ENCODE data around the gene ARHGAP25. TPM values are rescaled to one million over a fixed set of nuclear protein-coding genes. Genes with fewer than 3 reads are reported as not detected.

The ARHGAP25 gene
- total RNA-seq, 1 donor from 2014 or later = 156 TPM

DNA sequence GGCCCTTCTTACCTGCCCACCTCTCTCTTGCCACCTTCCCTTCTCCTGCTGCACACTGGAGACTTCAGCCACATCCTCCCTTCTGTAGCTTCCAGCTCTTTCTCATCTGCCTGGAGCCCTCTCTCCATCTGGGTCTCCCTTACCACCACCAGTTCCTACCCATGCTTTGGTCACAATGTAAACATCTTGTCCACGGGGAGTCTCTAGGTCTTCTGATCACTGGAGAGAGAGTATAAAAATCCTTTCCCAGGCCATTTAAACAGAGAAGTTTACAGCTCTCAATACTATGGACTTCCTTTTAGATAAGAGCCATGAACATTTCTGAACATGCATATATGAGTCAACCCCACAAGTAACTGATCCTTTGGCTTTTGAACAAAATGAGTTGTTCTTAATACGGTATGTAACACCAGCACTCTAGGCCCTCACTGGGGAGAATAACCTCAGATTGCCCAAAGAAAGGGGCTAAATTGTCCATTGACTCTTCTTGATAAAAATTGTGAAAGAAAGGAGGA, 5.8 kb downstream of the ARHGAP25 start:
- intact Hi-C loops (cut with micrococcal nuclease) = loop anchor here (2.0 kb wide), 1 partner anchor 14 kb away; no protein-coding TSS in a partner anchor

DNA sequence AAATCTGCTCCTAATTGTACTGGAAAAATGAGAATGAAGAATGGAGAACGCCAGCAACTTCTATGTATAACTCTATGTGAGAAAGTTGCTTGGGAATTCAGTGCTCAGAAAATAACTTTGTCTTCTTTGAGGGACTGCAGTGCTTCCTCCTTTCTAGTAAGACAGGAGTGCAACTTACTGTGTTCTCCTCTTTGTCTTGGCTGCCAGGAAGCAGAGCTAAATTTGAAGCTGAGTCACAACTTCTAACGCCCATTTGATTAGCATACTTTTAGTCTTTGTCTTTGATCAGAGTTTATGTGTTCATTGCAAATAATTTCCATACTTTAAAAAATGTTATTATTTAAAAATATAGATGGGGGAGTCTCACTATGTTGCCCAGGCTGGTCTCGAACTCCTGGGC, 6.6 kb downstream of the ARHGAP25 start:
- intact Hi-C loops (cut with micrococcal nuclease) = loop anchor here (1.0 to 2.0 kb wide), 2 partner anchors 10 to 14 kb away; no protein-coding TSS in a partner anchor

DNA sequence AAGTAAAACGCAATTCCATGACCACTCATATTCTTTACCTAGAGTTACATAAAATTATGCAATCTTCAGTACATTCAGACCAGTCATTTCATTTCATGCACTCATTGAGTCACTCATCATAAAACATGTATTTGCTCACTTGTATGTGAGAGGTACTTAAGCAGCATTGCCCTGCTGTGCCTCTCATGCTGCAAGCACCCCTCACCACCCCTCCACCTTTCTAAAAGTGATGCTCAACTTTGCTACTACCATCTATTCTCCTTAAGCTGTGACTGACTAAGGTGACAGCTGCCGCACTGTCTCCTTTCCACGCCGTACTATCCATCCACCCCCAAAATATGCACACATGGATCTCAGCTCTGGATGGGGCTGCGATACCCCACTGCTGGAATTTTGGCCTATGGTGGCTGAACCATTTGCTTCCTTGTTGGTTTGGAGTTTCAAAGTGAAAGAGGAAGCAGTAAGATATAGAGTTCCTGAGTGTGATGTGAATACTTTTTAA, 7.2 kb downstream of the ARHGAP25 start:
- intact Hi-C loops (cut with micrococcal nuclease) = loop anchor here (1.0 to 2.0 kb wide), 2 partner anchors 9 to 15 kb away; no protein-coding TSS in a partner anchor

DNA sequence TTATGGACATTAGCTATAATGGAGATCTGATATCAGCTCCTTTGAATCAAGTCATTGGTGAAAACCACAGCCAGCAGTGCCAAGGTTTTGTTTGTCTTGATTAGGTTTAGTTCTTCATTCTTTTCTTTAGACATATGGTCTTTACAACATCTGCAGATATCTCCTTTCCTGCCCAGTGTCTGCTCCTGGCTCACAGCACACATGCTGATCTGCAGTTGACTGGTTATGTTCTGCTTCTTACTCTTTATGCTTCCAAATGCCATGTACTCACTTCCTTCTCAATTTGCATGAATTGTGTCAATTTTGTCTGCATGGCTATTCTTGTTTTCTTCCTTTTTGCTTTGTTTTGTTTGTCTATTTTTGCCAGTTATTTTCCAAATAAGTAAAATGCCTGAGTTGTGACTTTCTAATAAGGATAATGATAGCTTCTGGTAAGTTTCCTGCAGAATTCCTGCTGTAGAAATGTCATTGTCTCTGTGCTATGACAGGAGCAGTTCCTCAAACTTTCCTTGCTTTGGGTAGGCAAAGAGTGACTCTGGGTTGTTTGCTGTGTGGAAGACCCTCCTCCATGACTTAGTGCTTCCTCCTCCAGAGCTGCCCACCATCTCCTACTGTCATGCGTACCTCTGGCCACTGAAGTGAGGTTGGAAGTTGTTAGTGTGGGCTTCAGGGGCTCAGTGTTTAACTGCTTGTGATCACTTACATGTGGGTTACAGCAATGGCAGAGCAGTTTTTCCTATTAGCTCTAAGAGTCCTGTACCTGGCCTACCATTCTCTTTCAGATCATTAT, 8.2 kb downstream of the ARHGAP25 start:
- intact Hi-C loops (cut with micrococcal nuclease) = no loop called here

DNA sequence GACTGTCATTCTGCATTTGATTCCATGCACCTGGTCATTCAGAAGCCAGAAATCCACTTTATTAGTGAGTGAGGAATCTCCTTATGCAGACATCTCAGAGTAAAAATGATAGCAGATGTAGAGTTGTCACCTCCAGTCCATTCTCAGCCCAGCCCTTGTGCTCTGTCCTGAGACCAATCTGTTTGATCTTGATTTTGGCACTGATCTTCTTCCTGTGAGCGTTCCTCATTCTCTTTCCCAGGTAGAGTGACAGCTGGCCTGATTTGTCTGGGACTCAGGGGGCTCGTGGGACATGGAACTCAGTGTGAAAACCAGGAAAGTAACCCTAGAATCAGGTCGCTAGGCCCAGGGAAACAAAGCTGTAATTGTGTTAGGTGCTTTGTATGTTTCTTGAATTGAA, 8.9 kb downstream of the ARHGAP25 start:
- intact Hi-C loops (cut with micrococcal nuclease) = no loop called here

DNA sequence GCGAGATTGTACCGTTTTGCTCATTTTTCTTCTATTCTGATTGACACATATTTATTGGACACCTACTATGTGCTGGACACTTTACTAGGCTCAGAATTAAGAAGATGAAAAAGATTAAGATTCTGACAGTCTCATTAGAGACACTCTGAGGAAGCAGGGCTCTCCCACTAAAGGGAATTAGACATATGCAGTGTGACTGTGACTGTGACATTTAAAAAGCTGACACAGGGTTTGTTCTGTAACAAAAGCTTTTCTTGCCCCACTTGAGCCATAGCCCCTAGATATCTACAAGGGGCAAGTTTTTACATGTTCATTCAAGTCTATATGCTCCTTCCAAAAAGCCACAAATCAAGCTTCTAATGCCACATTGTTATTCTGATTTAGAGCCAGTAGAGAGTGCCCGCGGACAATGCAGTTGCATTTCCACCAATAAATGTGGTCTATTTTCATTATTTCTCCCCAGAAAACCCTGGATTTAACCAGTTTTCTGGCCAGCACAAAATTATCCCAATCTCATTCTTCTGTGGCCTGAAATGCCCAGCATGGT, 9.8 kb downstream of the ARHGAP25 start:
- intact Hi-C loops (cut with micrococcal nuclease) = no loop called here

DNA sequence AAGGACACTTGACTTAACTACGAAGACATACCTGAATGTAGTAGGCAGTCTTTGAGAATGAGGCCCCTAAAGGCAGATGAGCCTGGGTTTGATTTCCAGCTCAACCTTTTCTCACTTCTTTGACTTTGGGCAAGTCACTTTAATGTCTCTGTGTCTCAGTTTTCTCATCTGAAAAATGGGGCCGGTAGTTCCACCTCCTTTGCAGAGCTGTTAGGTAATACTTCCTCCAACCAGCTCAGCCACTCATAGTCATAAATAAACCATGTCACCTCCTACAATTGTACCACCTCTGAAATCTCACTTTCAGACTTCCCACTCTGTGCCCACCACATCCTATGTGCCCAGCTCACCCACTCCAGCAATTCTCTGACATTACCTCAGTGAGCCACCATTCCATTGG, 10.4 kb downstream of the ARHGAP25 start:
- intact Hi-C loops (cut with micrococcal nuclease) = no loop called here

DNA sequence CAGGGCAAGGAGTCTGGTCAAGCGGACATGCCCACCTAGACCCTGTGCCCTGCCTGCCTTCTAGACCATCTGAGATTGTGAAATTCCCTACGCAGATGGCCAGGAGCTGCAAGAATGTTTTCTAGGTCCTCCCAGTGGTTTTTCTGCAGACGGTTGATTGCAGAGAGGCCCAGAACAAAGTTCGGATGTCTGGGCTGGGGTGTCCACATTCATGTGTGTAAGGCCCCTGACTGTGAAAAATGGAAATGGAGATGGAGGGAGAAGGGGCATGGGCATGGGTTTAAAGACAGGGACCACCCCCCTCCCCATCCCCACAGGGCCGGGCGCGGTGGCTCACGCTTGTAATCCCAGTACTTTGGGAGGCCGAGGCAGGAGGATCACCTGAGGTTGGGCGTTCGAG, 11.8 kb downstream of the ARHGAP25 start:
- intact Hi-C loops (cut with micrococcal nuclease) = no loop called here

DNA sequence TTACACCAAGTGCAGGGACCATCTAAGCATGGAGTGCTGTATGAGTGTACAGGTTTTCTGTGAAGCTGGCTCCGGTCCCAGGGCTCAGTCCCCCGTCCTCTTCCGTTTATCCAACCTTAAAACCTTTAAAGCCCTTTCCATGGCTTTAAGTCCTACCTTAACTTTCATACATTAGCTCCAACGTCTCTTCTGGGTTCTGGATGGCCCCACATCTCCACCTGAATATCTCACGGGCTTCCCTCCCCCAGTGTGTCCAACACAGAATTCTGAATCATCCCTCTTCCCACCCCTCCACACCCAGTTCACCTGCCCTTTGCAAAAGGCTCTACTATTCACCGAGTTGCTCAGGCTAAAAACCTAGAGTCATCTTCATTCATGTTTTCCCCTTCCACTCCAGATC, 12.8 kb downstream of the ARHGAP25 start:
- intact Hi-C loops (cut with micrococcal nuclease) = no loop called here

DNA sequence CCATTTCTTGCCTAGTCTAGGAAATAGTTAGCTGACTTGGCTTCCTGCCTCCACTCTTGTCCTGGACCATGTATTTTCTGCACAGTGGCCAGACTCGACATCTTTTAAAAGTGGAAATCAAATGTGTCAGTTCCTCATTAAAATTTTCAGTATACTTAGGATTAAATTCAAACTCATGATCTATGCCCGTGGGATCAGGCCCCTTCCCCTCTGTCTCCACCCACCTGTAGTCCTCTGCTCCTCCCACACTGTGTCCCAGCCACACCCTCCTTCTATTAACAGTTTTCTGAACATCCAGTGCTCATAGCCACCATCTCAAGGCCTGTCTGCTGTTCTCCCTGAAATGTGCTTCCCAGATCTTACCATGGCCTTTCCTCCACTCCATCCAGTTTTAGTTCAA, 13.3 kb downstream of the ARHGAP25 start:
- intact Hi-C loops (cut with micrococcal nuclease) = no loop called here

DNA sequence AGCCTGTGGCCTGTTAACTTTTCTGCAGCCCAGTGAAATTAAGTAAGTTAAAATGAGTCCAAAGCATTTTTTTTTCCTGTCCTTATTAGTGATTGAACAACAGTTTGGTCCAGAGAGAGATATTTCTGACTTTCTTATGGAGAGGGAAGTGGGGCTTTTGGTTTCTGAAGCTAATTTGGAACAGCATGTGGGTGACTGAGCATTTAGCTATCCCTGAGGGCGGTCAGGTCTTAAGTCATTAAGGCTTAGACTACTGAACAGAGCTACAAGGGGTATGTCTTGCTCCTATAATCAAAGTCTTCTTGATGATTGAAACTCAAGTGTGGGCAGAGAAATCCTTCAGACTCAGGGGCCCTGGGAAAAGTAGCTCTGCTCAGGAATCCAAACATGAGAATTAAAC, 14.0 kb downstream of the ARHGAP25 start:
- intact Hi-C loops (cut with micrococcal nuclease) = no loop called here

DNA sequence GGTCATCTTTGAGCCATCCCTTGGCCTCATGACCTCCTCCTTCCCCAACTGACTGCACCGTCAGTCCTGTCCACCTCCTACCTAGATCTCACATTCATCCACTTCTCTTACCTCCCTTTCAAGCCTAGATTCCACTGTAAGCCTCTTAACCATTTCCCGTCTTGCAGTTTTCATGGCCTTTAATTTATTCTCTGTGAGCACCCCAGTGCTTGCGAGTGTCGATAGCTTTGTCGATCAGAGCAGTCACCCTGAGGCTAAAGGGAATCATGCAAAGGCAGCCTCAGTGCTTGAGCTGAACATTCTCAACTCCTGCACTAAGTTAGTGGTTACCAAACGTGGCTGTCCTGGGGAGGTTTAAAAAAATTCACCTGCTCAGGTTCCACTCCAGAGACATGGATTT, 14.7 kb downstream of the ARHGAP25 start:
- intact Hi-C loops (cut with micrococcal nuclease) = no loop called here

DNA sequence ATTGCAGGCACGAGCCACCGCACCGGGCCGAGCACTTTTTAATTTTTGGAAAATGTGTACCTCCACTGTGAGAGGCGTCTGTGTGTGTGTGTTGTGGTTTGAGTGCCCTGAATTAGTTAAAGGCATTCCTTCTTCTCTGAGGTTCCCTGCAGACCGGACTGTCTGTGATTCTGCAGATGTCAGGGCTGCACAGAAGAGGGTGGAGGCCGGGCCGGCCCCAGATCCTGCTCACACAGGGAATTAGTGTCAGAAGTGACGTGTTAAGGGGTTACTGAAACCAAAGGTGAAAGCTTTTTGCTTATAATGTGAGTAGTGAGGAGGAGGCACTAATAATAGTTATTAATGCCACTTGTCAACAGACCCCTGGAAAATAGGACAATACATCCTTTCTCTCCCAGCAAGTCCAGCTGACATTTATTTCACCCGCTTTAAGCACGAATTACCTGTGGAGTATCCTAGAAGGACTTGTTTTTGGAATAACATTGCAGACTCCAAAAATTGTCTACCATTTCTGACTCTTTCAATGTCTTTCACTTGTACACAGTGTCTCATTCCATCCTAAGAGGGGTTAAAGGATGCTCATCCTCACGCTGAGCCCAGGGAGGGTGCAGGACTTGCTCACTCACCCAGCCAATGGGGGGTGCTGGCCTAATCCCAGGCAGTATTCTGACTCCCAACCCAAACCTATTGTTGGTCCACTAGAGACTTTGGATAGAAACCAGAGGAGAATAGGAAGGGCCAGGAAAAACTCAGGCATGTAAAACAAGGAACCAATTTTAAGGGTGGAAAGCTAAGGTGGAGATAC, 16.2 kb downstream of the ARHGAP25 start:
- intact Hi-C loops (cut with micrococcal nuclease) = loop anchor here (1.0 to 5.0 kb wide), 9 partner anchors 9 to 363 kb away; no protein-coding TSS in a partner anchor

DNA sequence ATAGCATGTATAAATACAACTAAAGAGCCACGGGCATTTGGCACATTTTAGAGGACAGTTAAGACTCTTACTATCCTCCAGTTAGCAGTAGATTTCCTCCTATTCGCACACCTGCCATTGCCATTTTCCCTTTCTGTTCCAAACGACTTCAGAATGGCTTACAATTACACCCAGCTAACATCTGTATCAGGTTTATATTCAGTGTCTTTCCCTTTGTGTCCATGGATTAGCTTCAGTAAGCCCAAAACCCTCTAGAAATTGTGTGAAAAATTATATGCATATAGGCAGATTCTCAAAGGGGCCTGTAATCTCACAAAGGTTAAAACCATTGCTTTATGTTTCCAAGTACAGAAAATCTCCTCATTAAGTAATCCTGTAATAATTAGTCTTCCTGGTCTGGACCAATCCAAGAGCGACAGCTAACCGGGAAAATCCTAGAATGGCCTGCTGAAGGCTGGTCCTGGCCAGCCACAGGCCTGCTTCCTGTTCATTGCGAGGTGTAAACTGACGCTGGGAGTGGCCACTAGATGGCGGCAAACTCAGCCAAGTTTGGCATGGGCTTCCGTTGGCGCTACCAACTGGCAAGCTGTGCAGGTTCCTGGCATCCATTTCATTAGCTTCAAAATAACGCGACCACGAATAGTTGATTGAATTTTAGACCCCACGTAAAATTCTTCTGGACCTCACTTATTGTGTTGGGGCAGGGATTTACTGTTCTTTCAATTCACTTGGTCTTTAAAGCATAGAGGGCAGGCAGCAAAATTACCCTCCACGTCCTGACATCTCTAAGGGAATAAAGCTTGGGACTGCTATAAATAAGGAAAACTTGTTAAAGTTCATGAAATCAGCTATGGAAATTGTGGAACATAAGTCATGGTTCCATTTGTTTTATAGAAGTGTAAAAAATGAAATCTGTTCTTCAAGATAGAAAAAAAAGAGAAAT, 17.1 kb downstream of the ARHGAP25 start:
- intact Hi-C loops (cut with micrococcal nuclease) = loop anchor here (1.0 to 5.0 kb wide), 12 partner anchors 10 to 364 kb away; no protein-coding TSS in a partner anchor

DNA sequence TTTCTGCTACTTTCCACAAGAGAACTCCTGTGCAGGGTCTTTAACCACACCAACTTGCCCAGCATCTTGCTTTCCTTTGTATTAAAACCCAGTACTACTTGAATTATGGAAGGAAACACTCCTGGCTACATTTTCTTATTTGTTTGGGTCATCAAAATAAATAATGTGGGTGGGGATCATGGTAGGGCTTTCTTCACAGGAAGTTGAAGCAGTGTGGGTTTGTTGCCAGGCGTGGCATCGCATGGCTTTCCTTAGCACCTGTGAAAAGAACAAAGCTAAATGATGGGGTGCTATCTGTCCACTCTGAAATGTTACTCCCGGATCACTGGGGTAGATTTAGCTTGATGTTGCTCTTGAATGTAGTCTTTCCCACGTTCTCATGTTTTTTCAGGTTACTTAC, 18.7 kb downstream of the ARHGAP25 start:
- intact Hi-C loops (cut with micrococcal nuclease) = loop anchor here (2.0 to 5.0 kb wide), 3 partner anchors 13 to 366 kb away; no protein-coding TSS in a partner anchor

DNA sequence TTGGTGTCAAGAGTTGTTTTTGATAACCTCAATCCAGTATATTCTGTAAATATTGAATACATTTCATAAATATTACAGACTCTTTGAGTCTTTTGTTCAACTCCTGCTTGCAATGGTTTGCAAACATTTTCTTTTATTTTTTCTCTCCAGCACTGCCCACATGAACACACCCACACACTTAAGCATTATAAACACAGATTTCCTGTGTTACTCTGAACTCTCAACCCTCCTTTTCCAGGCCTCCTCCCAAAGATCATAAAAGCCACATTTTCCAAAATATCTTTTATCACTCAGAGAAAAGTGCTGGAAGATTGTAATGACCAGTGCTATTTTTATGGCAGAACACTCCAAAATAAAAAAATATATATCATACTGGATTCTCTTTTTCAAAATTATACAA, 20.5 kb downstream of the ARHGAP25 start:
- intact Hi-C loops (cut with micrococcal nuclease) = no loop called here

DNA sequence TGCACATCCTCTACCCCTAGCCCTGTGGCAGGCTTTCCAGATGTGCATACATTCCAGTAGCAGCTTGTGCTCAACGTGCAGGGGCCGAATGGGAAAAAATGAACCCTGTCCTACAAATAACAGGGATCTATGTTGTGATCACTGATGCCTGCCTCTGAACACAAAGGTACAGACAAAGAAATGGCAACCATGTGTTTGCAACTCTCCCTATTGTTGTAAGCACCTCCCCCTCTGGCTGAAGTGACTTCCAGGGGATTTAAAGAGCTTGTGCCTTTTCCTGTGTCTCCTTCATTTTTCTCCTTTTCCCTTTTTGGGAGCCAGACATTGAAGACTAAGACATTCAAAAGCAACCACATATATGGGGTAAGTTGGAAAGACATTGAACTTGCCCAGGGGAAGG, 21.6 kb downstream of the ARHGAP25 start:
- intact Hi-C loops (cut with micrococcal nuclease) = no loop called here

DNA sequence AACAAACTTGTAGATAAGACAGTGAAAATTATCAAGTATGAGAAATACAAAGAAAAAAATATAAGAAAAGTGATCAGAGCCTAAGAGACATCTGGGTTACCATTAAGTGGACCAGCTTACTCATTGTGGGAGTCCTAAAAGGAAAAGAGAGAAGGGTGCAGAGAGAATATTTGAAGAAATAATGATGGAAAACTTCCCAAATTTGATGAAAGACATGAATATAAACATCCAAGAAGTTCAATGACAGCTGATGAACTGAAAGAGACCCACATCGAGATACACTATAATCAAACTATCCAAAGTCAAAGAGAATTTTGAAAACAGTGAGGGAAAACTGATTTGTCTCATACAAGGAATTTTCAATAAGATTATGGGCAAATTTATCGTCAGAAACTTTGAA, 22.5 kb downstream of the ARHGAP25 start:
- intact Hi-C loops (cut with micrococcal nuclease) = no loop called here

DNA sequence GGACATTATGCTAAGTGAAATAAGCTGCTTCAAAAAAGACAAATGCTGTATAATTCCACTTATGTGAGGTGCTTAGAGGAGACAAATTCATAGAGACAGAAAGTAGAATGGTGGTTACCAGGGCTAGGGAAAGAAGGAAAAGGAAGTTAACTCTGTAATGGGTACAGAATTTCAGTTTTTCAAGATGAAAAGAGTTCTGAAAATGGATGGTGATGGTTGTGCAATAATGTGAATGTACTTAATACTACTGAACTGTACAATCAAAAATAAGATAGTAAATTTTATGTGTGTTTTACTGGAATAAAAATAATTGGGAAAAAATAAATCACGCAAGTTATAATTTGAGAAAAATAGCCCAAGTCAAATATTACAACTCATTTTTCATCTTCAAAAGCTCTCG, 27.5 kb downstream of the ARHGAP25 start:
- intact Hi-C loops (cut with micrococcal nuclease) = loop anchor here (1.0 to 10.0 kb wide), 3 partner anchors 11 to 883 kb away; partner anchors contain the start of genes AAK1 and PPP3R1

DNA sequence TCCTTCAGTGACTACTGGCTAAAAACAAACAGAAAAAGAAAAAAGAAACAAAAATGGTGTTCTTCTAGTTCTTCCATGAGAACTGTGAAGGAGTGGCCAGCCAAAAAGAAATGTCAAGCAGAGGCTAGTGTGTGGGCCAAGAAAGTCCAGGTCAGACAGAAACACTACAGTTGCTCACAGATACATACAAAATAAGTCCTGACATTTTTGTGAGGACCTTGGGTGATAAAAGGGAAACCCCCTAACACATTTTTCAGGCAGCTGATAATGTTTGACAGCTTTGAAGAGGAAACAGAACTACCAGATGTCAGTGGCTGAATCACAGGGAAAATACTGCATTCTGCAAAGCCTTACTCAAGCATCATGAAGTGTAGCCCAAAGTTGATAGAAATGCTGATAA, 28.1 kb downstream of the ARHGAP25 start:
- intact Hi-C loops (cut with micrococcal nuclease) = loop anchor here (1.0 to 10.0 kb wide), 3 partner anchors 11 to 882 kb away; partner anchors contain the start of genes AAK1 and PPP3R1

Data from T-helper 1 cell treated with Interleukin-12 subunit alpha and Interleukin-12 subunit beta and Interleukin-4 antibody, amounts not matched to agents 30 ng/mL and 1 ng/mL, for 36 hours (primary cell).